ENCODE measurements around the gene MEGF11. TPM values are rescaled to one million over a fixed set of nuclear protein-coding genes. Genes with fewer than 3 reads are reported as not detected.

MEGF11 gene
- total RNA-seq, 1 experiment from 2014 or later: 0.76 TPM

DNA sequence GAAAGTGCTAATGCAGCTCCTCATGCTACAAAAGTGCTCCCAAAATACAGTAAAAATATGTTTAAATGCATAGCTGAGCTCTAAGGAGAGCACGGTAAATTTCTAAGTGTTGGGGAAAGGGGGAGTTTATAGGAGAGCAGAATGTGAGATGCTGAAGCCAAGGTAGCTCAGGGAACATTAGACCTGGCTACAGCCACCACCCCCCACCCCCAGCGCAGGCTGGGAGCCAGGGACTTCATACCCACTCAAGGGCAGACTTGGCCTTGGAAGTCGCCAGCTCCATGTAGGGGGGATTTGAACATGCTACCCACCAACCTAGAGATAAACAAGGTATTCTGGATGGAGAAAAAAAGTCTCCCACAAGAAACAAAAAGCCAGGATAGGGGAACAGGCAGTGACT, 142.2 kb downstream of the MEGF11 start:
- Histone ChIP-seq H3K27me3 (ENCODE audit: control insufficient read depth, insufficient read depth, low read length) (no peaks in the 10 kb centered on the region), H3K4me3 (ENCODE audit: insufficient read depth, low read depth, low read length) (no peak overlapping the region), H3K36me3 (replicated peaks; ENCODE audit: control insufficient read depth, insufficient read depth, low read length) (no peaks in the 10 kb centered on the region)
- DNase-seq: no peak

DNA sequence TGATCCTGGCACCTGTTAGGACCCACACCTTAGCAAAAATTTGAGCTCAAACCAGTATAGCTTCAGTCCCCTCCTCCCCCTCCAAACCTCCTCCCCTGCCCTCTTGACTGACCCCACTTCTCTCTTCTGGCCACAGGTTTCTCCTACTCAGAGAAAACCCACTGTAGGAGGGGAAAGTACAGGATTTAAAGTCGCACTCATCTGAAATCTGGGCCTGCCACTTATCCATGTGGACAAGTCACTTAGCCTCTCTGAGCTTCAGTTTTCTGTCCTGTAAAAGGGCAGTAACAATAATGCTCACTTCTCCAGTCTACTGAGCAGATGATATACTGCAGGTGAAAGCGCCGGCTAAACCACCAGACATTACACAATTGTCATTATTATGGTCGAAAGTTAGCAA, 142.7 kb downstream of the MEGF11 start:
- Histone ChIP-seq H3K4me3 (ENCODE audit: insufficient read depth, low read depth, low read length) (no peak overlapping the region), H3K36me3 (replicated peaks; ENCODE audit: control insufficient read depth, insufficient read depth, low read length) (no peaks in the 10 kb centered on the region), H3K27me3 (ENCODE audit: control insufficient read depth, insufficient read depth, low read length) (no peaks in the 10 kb centered on the region)
- DNase-seq: no peak

DNA sequence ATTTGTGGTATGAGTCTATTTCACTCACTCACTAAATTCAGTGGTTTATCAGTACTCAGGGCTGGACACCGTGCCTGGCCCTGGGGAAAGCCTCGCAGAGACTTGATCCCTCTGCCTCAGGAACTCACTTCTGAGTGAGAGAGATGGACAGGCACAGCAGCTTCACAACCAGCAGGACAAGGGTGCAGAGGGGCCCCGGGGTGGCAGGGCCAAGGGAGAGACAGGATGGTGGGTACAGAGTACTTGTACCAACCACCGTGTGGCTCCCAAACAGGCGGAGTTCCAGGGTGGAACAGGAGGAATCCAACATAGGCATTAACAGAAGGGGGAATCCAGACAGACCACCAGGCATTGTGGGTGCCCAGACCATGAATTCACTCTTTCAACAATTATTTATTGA, 143.7 kb downstream of the MEGF11 start:
- H3K27me3 ChIP-seq (ENCODE audit: control insufficient read depth, insufficient read depth, low read length): no peaks in the 10 kb centered on the region
- no peaks in the 10 kb centered on the region for H3K36me3 ChIP-seq (replicated peaks; ENCODE audit: control insufficient read depth, insufficient read depth, low read length)
- no peak for DNase-seq
- no peak overlapping the region for H3K4me3 ChIP-seq (ENCODE audit: insufficient read depth, low read depth, low read length)

DNA sequence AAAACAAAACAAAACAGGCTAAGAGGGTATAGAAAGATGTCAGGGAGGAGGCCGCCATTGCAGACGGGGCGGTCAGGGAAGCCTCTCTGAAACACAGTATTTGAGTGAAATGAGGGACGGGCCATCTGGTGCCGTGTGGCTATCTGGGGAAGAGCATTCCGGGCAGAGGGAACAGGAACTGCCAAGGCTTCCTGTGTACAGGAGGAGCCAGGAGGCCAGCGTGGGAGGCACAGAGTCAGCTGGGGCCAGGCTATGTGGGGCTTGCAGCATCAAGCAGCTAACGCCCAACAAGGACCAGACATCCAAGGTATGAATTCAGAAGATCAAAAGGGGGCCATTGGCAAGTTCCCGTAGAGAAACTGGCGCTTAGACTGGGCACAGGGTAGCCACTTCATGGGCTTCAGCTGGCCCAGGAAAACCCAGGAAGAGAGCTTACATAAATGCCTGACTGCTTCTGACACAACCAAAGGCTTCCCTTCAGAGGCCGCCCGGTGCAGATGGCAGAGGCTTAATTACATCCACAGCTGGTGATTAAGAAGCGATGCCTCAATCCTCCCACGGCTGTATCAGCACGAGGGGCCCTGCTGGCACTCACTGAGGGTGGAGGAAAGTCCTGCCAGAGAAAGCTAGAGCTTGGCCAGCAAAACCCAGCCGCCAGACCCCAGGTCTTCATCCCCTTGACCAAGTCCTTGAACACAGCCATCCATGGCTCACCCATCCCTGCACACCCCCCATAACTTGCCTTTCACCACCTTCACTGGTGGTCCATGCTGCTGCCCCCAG, 144.9 kb downstream of the MEGF11 start:
- Histone ChIP-seq H3K27me3 (ENCODE audit: control insufficient read depth, insufficient read depth, low read length) (no peaks in the 10 kb centered on the region), H3K4me3 (ENCODE audit: insufficient read depth, low read depth, low read length) (no peak overlapping the region), H3K36me3 (replicated peaks; ENCODE audit: control insufficient read depth, insufficient read depth, low read length) (no peaks in the 10 kb centered on the region)
- DNase-seq: no peak

DNA sequence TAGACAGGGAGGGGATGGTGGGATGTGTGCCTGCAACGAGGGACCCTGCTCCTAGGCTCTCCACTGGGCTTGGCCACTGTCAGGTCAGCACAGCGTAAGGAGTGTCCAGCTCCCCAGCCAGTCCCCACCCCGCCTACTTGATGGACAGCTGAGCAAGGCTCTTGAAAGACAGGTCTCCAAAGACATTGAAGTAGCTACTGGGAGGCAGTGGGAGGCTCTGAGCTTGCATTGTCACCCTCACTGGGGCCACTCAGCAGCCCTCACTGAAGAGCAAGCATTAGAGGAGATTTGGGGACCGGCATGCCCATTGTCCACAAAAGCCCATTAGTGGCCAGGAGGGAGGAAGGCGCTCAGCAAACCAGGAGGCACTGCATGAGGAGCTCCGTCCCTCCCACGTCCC, 146.5 kb downstream of the MEGF11 start:
- no peaks in the 10 kb centered on the region for H3K36me3 ChIP-seq (replicated peaks; ENCODE audit: control insufficient read depth, insufficient read depth, low read length)
- no peak for DNase-seq
- H3K4me3 ChIP-seq (ENCODE audit: insufficient read depth, low read depth, low read length): no peak overlapping the region
- no peaks in the 10 kb centered on the region for H3K27me3 ChIP-seq (ENCODE audit: control insufficient read depth, insufficient read depth, low read length)

DNA sequence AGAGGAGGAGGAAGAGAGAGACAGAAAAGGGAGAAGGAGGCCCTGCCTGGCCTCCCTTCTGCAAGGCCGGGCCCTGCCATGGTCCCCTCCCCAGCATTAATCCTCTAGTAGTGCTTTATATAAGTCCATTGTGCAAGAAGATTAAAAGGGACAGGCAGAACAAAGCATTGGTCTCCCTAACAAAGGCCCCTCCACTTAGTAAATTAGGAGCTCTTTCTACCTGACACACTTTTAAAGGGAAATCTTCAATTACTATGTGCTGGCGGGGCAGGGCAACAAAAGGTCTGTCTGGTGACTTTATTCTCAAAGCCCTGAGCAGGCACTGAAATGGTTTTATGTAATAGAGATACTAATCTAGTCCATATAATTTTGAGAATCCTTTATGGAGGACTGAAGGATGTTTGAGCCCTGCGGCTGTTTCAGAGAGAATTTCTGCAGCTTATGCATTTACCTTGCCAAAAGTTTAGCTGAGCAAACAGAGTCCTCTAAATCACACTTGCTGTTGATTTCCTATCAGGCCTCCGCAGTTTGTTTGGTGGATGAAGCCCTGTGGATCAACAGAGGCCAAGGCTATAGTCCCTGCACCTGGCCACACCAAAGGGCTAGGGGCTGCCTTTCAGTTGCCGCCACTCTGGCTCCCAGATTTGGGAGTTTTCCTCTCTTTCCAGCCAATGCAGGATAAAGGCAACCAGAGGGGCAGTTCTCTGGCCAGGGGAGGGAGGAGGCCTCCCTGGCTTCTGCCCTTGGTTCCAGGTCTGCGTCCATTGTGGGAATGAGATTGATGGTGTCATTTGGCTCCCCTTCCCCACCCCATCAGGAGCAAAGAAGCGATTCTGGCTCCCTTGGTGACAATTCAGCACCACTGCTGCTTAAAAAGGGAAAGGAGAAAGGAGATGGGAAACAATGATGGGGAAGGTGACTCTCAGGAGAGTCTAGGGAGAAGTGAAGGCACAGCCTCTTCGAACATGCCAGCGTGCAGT, 148.0 kb downstream of the MEGF11 start:
- Histone ChIP-seq H3K27me3 (ENCODE audit: control insufficient read depth, insufficient read depth, low read length) (no peaks in the 10 kb centered on the region), H3K36me3 (replicated peaks; ENCODE audit: control insufficient read depth, insufficient read depth, low read length) (no peaks in the 10 kb centered on the region), H3K4me3 (ENCODE audit: insufficient read depth, low read depth, low read length) (no peak overlapping the region)
- no peak for DNase-seq

DNA sequence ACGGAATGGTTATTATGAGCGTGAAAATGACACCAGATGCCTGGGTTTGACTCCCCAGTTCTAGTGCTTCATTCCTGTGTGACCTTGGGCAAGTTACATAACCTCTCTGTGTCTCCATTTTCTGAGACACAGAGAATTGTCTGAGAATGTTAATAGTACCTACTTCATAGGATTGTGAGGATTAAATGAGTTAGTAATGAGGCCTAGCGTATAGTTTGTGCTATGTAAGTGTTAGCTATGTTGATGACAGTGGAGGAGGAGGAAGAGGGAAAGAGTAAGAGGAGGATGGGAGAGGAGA, 150.3 kb downstream of the MEGF11 start:
- no peaks in the 10 kb centered on the region for H3K27me3 ChIP-seq (ENCODE audit: control insufficient read depth, insufficient read depth, low read length)
- H3K4me3 ChIP-seq (ENCODE audit: insufficient read depth, low read depth, low read length): no peak overlapping the region
- no peaks in the 10 kb centered on the region for H3K36me3 ChIP-seq (replicated peaks; ENCODE audit: control insufficient read depth, insufficient read depth, low read length)
- DNase-seq: no peak

DNA sequence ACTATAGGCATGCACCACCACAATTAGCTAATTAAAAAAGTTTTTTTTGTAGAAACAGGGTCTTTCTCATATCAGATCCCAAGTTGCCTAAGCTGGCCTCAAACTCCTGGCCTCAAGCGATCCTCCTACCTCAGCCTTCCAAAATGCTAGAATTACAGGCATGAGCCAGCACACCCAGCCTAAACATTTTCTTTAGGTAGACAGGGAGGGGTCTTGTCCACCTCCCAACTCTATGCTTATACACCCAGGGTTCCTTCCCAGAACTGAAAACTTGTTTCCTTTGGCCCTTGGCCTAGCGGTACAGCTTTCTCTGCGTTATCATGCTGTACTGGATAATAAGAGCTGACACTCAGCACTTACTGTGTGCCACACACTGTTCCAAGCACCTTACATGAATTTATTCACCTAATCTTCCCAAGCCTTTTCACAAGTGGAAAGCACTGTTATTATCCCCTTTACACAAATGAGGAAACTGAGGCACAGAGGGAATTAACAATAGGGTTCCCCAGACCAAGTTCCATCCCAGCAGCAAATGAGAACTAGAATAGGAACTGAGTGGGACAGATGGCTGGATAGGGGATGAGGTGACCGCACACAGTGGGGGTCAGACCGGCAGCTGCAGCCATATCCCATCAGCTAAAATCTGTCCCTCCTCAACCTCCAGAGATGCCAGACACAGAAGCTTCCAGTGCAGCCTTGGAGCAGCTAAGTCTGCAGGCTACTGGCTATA, 150.8 kb downstream of the MEGF11 start:
- no peaks in the 10 kb centered on the region for H3K27me3 ChIP-seq (ENCODE audit: control insufficient read depth, insufficient read depth, low read length)
- DNase-seq: no peak
- H3K4me3 ChIP-seq (ENCODE audit: insufficient read depth, low read depth, low read length): no peak overlapping the region
- H3K36me3 ChIP-seq (replicated peaks; ENCODE audit: control insufficient read depth, insufficient read depth, low read length): no peaks in the 10 kb centered on the region

DNA sequence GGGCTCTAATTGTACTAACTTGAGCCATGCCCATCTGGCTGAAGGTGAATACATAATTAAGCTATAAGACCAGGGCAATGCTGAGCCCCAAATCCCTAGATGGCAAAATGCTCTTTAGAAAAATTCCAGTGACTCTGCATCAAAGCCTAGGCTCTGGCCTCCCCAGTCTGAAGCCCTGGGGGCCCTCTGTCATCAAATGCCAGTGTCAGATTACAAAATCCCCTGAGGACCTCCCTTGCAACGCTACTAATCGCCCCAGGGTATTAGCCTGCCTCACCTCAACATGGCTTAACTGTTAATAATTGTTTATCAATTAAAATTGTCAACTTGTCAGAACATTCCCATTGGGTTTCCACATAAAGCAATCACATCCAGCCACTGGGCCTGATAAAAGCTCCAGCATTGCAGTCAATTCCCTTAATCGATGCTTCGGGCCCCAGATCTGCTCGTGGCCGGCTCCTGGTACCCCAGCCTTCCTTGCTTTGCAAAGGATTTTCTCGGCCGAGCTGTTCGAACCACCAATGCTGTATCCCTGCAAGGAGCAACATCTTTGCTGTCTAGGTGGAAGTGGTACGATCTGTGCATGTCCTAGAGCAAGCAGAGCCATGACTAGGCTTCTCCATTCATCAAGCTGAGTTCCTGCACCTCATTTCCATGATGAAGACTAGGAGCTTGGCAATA, 151.7 kb downstream of the MEGF11 start:
- Histone ChIP-seq H3K27me3 (ENCODE audit: control insufficient read depth, insufficient read depth, low read length) (no peaks in the 10 kb centered on the region), H3K36me3 (replicated peaks; ENCODE audit: control insufficient read depth, insufficient read depth, low read length) (no peaks in the 10 kb centered on the region), H3K4me3 (ENCODE audit: insufficient read depth, low read depth, low read length) (no peak overlapping the region)
- peak; percentile 81 for DNase-seq

DNA sequence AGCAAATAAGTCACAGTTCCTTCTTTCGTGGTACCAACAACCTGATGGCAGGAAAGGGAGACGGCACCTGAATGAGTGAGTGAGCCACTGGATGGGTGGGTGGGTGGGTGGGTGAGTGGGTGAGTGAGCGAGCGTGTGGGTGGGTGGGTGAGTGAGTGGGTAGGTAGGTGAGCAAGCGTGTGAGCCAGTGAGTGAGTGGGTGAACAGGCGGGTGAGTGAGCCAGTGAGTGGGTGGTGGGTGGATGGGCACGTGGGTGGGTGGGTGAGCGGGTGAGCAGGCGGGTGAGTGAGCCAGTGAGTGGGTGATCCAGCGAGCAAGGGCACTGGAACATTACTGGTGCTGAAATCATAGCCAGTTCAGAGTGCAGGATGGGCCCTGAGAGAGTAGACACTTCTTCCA, 152.8 kb downstream of the MEGF11 start:
- Histone ChIP-seq H3K27me3 (ENCODE audit: control insufficient read depth, insufficient read depth, low read length) (no peaks in the 10 kb centered on the region), H3K36me3 (replicated peaks; ENCODE audit: control insufficient read depth, insufficient read depth, low read length) (no peaks in the 10 kb centered on the region), H3K4me3 (ENCODE audit: insufficient read depth, low read depth, low read length) (no peak overlapping the region)
- DNase-seq: no peak

DNA sequence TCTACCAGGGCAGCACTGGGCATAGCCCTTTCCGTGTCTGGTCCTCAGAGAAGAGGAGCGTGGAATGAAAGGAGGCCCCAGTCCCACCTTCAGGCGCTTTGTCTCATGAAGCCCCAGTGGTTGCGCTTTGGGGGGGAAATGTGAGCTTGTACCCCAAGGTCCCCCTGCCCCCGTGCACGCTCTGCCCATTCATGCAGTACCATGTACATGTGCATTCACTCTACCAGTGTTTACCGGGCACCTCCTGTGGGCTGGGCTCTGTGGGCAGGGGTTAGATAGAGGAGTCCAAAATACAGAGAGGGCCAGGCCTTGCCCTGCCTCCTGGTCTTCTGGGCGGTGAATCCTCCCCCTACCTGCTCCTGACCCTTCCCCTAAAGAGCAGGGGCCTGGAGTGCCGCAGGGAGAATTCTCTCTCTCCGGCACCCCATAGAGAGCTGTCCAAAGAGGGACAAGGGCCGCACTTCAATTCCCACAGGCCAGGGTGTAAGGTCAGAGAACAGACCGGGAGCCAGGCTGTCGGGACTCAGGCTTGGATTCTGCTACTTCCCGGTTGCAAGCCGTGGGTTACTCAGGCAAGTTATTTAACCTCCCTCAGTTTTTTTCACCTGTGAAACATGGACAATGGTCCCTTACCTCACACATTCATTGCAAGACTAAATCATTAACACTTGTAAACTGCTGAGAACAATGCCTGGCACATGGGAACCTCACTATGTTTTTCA, 153.4 kb downstream of the MEGF11 start:
- H3K4me3 ChIP-seq (ENCODE audit: insufficient read depth, low read depth, low read length): no peak overlapping the region
- H3K36me3 ChIP-seq (replicated peaks; ENCODE audit: control insufficient read depth, insufficient read depth, low read length): no peaks in the 10 kb centered on the region
- peak; percentile 66 for DNase-seq
- no peaks in the 10 kb centered on the region for H3K27me3 ChIP-seq (ENCODE audit: control insufficient read depth, insufficient read depth, low read length)

DNA sequence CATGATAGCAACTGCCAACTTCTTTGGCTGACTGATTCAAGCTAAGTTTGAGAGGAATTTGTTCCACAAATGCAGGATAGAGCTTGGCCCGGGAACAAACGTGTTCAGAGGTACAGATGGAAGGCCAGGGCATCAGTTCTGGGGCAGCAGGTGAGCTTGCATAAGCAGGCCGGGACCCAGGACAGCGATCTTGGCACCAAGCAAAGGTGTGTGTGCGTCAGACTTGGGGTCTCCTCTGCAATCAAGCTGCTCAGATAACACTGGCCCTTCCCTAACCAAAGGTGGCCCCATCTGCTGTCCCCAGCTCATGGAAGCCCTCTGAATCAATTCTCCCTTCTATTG, 155.6 kb downstream of the MEGF11 start:
- no peak for DNase-seq
- H3K36me3 ChIP-seq (replicated peaks; ENCODE audit: control insufficient read depth, insufficient read depth, low read length): no peaks in the 10 kb centered on the region
- H3K4me3 ChIP-seq (ENCODE audit: insufficient read depth, low read depth, low read length): no peak overlapping the region
- H3K27me3 ChIP-seq (ENCODE audit: control insufficient read depth, insufficient read depth, low read length): no peaks in the 10 kb centered on the region

DNA sequence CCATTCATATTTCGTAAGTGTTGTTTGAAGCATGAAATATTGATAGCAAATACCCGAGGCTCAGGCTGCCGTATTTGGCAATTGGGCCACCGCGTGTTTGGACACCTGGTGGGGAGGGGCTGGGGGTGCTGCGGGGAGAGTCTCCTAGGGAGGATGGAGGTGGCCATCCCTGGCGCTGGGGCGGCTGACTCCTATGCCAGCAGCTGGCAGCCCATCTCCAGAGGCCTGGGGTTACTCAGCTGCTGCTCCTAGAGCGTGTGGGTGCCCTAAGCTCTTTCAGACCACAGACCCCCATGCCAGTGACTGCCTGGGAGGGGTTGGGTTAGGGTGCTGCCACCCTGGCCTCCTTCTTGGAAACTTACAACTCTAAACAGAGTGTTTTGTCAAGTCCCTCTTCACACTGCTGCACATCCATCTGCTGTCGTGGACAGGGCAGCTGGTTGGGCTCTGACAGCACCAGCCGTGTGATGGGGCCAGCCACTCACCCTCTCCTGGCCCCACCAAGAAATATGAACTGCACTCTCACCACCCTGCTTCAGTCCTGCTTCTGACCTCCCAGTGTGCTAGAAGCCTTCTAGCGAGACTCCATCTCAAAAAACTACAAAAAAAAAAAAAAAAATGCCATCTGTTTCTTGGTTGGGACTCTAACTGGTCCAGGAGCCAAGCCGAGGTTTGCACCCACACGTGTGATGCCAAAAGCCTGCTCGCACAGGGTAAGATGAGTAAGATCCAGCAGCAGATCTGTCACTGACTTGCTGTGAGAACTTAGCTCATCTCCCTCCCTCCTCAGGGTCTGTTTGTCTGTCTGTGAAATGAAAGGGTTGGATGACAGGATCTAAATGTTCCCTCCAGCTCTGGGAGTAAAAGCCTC, 156.2 kb downstream of the MEGF11 start:
- no peak for DNase-seq
- Histone ChIP-seq H3K36me3 (replicated peaks; ENCODE audit: control insufficient read depth, insufficient read depth, low read length) (no peaks in the 10 kb centered on the region), H3K4me3 (ENCODE audit: insufficient read depth, low read depth, low read length) (no peak overlapping the region), H3K27me3 (ENCODE audit: control insufficient read depth, insufficient read depth, low read length) (no peaks in the 10 kb centered on the region)
